GM18502 (cell line): ENCODE measurements around the gene PAX5.
"Not testable (repeated sequence)": the region's sequence is repeated elsewhere in the genome, so short reads cannot be mapped to it uniquely, and the experiment has no call there.

Source experiments
- ATAC-seq: cut with Tn5 transposase; IDR thresholded peaks from one replicate; pipeline ENCODE4 v1.9.1; 2021; ENCODE audit warnings: mild to moderate bottlenecking; ENCODE audit not compliant: unreplicated experiment, poor library complexity

The PAX5 gene

GRCh38 chr9:37033682-37034304 lies at the start of gene PAX5:
Gene PAX5, minus strand, starts transcription at chr9:37034268. Its CDS starts 237 bp downstream, at chr9:37034031.
- no peak for ATAC-seq

GRCh38 chr9:37083654-37084053 lies 49.6 kb upstream of the PAX5 start:
- ATAC-seq = no peak

- no peak for ATAC-seq
Observed at GRCh38 chr9:37082214-37082765, 48.2 kb upstream of the PAX5 start.

- not testable (repeated sequence) for ATAC-seq
Observed at GRCh38 chr9:37081507-37081906, 47.4 kb upstream of the PAX5 start.

- peak; percentile 16 for ATAC-seq
Observed at GRCh38 chr9:37080165-37080628, 46.1 kb upstream of the PAX5 start.

- peak; percentile 90 for ATAC-seq
Observed at GRCh38 chr9:37079370-37080164, 45.5 kb upstream of the PAX5 start.

- not testable (repeated sequence) for ATAC-seq
Observed at GRCh38 chr9:37074790-37075189, 40.7 kb upstream of the PAX5 start.

- no peak for ATAC-seq
Observed at GRCh38 chr9:37066139-37066725, 32.2 kb upstream of the PAX5 start.

- no peak for ATAC-seq
Observed at GRCh38 chr9:37062336-37062735, 28.3 kb upstream of the PAX5 start.

GRCh38 chr9:37061768-37062167 lies 27.7 kb upstream of the PAX5 start:
- no peak for ATAC-seq

GRCh38 chr9:37060833-37061232 lies 26.8 kb upstream of the PAX5 start:
- no peak for ATAC-seq

- ATAC-seq = no peak
Observed at GRCh38 chr9:37056046-37056920, 22.2 kb upstream of the PAX5 start.

- ATAC-seq = not testable (repeated sequence)
Observed at GRCh38 chr9:37054363-37054720, 20.3 kb upstream of the PAX5 start.

GRCh38 chr9:37053684-37054362 lies 19.8 kb upstream of the PAX5 start:
- ATAC-seq = no peak

GRCh38 chr9:37046683-37047082 lies 12.6 kb upstream of the PAX5 start:
- no peak for ATAC-seq

- no peak for ATAC-seq
Observed at GRCh38 chr9:37042421-37042820, 8.4 kb upstream of the PAX5 start.

GRCh38 chr9:37040508-37041127 lies 6.5 kb upstream of the PAX5 start:
- ATAC-seq = no peak

- no peak for ATAC-seq
Observed at GRCh38 chr9:37038943-37039464, 4.9 kb upstream of the PAX5 start.
